PFSK-1 (cell line): ENCODE results near the gene FMNL2.

Experiments
- FOXP2 ChIP-seq: optimal IDR thresholded peaks from 2 replicates; pipeline ENCODE3; 2011; ENCODE audit warnings: borderline replicate concordance, control low read depth, inconsistent platforms; ENCODE audit not compliant: insufficient read depth; ENCODE audit errors: extremely low read length, extremely low read depth
- POLR2AphosphoS5 ChIP-seq: IDR thresholded peaks from 2 replicates; pipeline ENCODE4 v1.6.1; 2012; ENCODE audit warnings: low read depth, mild to moderate bottlenecking, control low read depth, low read length, moderate library complexity
- REST ChIP-seq, 2 experiments: IDR thresholded peaks; 2 replicates each; pipeline versions ENCODE4 v1.6.1 to v1.8.0; 2011 to 2012; ENCODE audit warnings: low read depth in 2 of 2, low read length in 2 of 2, control low read depth in 1 of 2, inconsistent platforms in 1 of 2, mild to moderate bottlenecking in 1 of 2, moderate library complexity in 1 of 2; ENCODE audit not compliant: insufficient read depth in 1 of 2
- SIN3A ChIP-seq: IDR thresholded peaks from 2 replicates; pipeline ENCODE4 v1.6.1; 2012; ENCODE audit warnings: mild to moderate bottlenecking, low read length, moderate library complexity, borderline replicate concordance; ENCODE audit not compliant: insufficient read depth
- TAF1 ChIP-seq: IDR thresholded peaks from 2 replicates; pipeline ENCODE4 v1.6.1; 2012; ENCODE audit warnings: low read length, control low read depth, borderline replicate concordance; ENCODE audit not compliant: insufficient read depth

DNA sequence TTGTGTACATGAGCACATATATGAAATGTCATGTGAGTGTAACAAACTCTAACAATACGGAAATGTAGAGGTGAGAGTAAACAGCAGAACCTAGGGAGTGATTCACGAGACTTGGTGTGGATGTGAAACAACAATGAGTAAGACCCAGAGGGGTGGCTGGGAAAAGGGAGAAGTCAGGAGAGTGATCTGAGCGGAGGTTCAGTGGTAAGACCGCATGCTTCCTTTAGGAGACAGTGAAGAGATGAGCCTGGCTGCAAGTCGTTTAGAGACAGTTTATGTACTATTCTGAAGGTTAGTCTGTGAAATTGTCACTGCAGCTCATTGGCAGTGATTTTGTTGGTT, 231.7 kb downstream of the FMNL2 start:
- no peak for TF ChIP-seq POLR2AphosphoS5
- no peak for TF ChIP-seq REST (IDR thresholded peaks at IDR 0.05; ENCODE audit: insufficient read depth in 1 of 2, low read depth in 2 of 2, low read length in 2 of 2)
- TF ChIP-seq SIN3A: no peak
- TF ChIP-seq TAF1: no peak
- no peak for TF ChIP-seq FOXP2
